22Rv1 (cell line): ENCODE data around the gene AP1M1.

Experiments
- H3K27ac ChIP-seq: fragments of 450-650 bp; 2 replicates; pipeline ENCODE4 v1.5.1; 2017
- CTCF ChIP-seq: fragments of 450-650 bp; IDR thresholded peaks from 2 replicates; pipeline ENCODE4 v1.5.1; 2017; ENCODE audit warnings: mild to moderate bottlenecking
- ZFX ChIP-seq: fragments of 450-650 bp; IDR thresholded peaks from 2 replicates; pipeline ENCODE4 v1.6.1; 2017; ENCODE audit warnings: antibody characterized with exemption, borderline replicate concordance

Gene AP1M1

GRCh38 chr19:16199275-16199932, 1.7 kb downstream of the AP1M1 start:
- no peak overlapping the region for H3K27ac ChIP-seq
- TF ChIP-seq CTCF (no peak), ZFX (no peak)

GRCh38 chr19:16200038-16201010, 2.6 kb downstream of the AP1M1 start:
- H3K27ac ChIP-seq: no peak overlapping the region
- TF ChIP-seq CTCF (no peak), ZFX (no peak)

- TF ChIP-seq CTCF (no peak), ZFX (no peak)
- H3K27ac ChIP-seq: no peak overlapping the region
Observed at GRCh38 chr19:16201011-16201391, 3.3 kb downstream of the AP1M1 start.

GRCh38 chr19:16202320-16203255, 4.9 kb downstream of the AP1M1 start:
- no peak overlapping the region for H3K27ac ChIP-seq
- TF ChIP-seq ZFX: no peak
- TF ChIP-seq CTCF: no peak

- TF ChIP-seq ZFX: no peak
- no peak for TF ChIP-seq CTCF
Observed at GRCh38 chr19:16203256-16204004, 5.7 kb downstream of the AP1M1 start.

GRCh38 chr19:16204005-16204294, 6.2 kb downstream of the AP1M1 start:
- TF ChIP-seq CTCF: no peak
- TF ChIP-seq ZFX: no peak
- H3K27ac ChIP-seq: no peak overlapping the region

More at GRCh38 chr19:16203256-16204004, 5.7 kb downstream of the AP1M1 start:
- no peak overlapping the region for H3K27ac ChIP-seq
